Small intestine (tissue), 7 donors: Measurements from ENCODE around the gene ZFAND2A. TPM values are rescaled to one million over a fixed set of nuclear protein-coding genes. Genes with fewer than 3 reads are reported as not detected.
A peak's percentile ranks its signal among the peaks of the same experiment; 100 is the strongest.

Experiments used
- DNase-seq, 2 donors: peaks; one replicate each; pipeline versions ENCODE4 v3.0.0 to v3.0.0-alpha.2; 2013
- FAIRE-seq: peaks from 2 replicates; lab custom pipeline; 2012; peaks lifted over from hg19 to GRCh38; lab: Jason Lieb, UNC
- H3K27ac ChIP-seq, 3 donors: one replicate each; pipeline ENCODE4 v1.5.1; 2013; ENCODE audit warnings: low read length in 2 of 3, mild to moderate bottlenecking in 2 of 3, control low read depth in 1 of 3, inconsistent platforms in 1 of 3, low read depth in 1 of 3, moderate library complexity in 1 of 3
- H3K27me3 ChIP-seq, 3 donors: one replicate each; pipeline ENCODE4 v1.6.1; 2013; ENCODE audit warnings: low read length in 3 of 3, inconsistent platforms in 1 of 3; ENCODE audit not compliant: control insufficient read depth in 3 of 3, insufficient read depth in 3 of 3
- H3K36me3 ChIP-seq, 3 donors: one replicate each; pipeline ENCODE4 v1.6.1; 2013; ENCODE audit warnings: low read length in 3 of 3, inconsistent platforms in 1 of 3, low read depth in 1 of 3, mild to moderate bottlenecking in 1 of 3, moderate library complexity in 1 of 3; ENCODE audit not compliant: control insufficient read depth in 3 of 3, insufficient read depth in 2 of 3
- H3K4me1 ChIP-seq, 3 donors: one replicate each; pipeline ENCODE4 v1.6.1; 2013; ENCODE audit warnings: low read length in 2 of 3, inconsistent platforms in 1 of 3, low read depth in 1 of 3, mild to moderate bottlenecking in 1 of 3, moderate library complexity in 1 of 3; ENCODE audit not compliant: control insufficient read depth in 3 of 3, insufficient read depth in 2 of 3
- H3K4me3 ChIP-seq, 3 donors: one replicate each; pipeline ENCODE4 v1.5.1; 2013; ENCODE audit warnings: low read length in 3 of 3, control low read depth in 1 of 3, inconsistent platforms in 1 of 3, low read depth in 1 of 3, mild to moderate bottlenecking in 1 of 3, moderate library complexity in 1 of 3
- H3K9me3 ChIP-seq, 2 donors: one replicate each; pipeline ENCODE4 v1.6.1; 2013; ENCODE audit warnings: low read depth in 1 of 2, low read length in 1 of 2; ENCODE audit not compliant: control insufficient read depth in 2 of 2, insufficient read depth in 1 of 2
- WGBS, 3 donors: extraction: QIAGEN DNeasy Blood & Tissue Kit; methylation state at CpG; one replicate each; pipeline ENCODE4 v1.1.7; 2013; 5-methylcytosine and 5-hydroxymethylcytosine counted together
- polyA plus RNA-seq, 4 donors: library from polyadenylated mRNA; stranded (reverse) in 3 of 4; unstranded in 1 of 4; fragments of 200-250 nt in 3 of 4; fragments of 120-200 nt in 1 of 4; gene quantifications; one replicate each; pipeline versions ENCODE4 v1.2.1 to v1.2.3, GENCODE V29; 2013
- donor health status: healthy with polysubstance abuse.
- donor health status: control.
- donor health status: control.
- donor health status: Bipolar disorder and iron deficiency.
- donor health status: healthy.

Gene ZFAND2A
- polyA plus RNA-seq, 4 donors = 18.7 to 84.5 (median 50.5) TPM

- Histone ChIP-seq H3K4me3 (no peak overlapping the region), H3K4me1 (peaks cover 0 to 3% (median 2%) of the 10 kb centered on the region in 3 donors), H3K27ac (no peak overlapping the region), H3K27me3 (no peaks in the 10 kb centered on the region), H3K9me3 (no peaks in the 10 kb centered on the region), H3K36me3 (no peaks in the 10 kb centered on the region)
- FAIRE-seq (no peak), DNase-seq (no peak)
- WGBS, 3 donors = 79 to 86% (median 82%) methylated on average over 6 of the region's 6 CpGs
Measured at GRCh38 chr7:1141651-1142050, 18.3 kb downstream of the ZFAND2A start.

DNA sequence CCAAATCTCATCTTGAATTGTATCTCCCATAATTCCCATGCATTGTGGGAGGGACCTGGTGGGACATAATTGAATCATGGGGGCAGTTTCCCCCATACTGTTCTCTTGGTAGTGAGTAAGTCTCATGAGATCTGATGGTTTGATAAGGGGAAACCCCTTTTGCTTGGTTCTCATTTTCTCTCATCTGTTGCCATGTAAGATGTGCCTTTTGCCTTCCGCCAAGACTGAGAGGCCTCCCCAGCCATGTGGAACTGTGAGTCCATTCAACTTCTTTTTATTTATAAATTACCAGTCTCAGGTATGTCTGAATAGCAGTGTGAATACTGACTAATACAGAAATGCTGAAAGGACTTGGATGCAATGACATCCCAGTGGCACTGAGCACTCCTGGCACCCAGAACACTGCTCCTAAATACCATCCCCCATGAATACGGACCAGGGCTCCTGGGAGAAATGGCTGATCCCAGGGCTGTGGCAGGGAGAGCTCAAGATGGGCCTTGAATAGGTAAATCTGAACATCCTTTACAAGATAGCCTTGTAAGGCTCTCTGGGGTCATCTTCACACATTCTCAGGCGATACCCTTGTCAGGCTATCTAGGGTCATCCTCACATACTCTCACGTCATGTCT lies 19.4 kb downstream of the ZFAND2A start:
- Histone ChIP-seq H3K4me3 (no peak overlapping the region), H3K36me3 (no peaks in the 10 kb centered on the region), H3K4me1 (peaks cover 0 to 3% (median 2%) of the 10 kb centered on the region in 3 donors), H3K27ac (no peak overlapping the region), H3K27me3 (no peaks in the 10 kb centered on the region), H3K9me3 (no peaks in the 10 kb centered on the region)
- DNase-seq = no peak
- 70 to 90% (median 82%) methylated on average over 4 of the region's 4 CpGs for WGBS, 3 donors
- FAIRE-seq = no peak

GRCh38 chr7:1137517-1138167 lies 22.4 kb downstream of the ZFAND2A start:
- H3K4me1 ChIP-seq = peaks cover 0 to 3% (median 2%) of the 10 kb centered on the region in 3 donors
- WGBS, 3 donors = 7 to 8% (median 8%) methylated on average over 47 to 51 of the region's 51 CpGs
- no peaks in the 10 kb centered on the region for H3K36me3 ChIP-seq
- no peak for DNase-seq
- no peaks in the 10 kb centered on the region for H3K9me3 ChIP-seq
- no peak for FAIRE-seq
- peak overlapping the region in 2 of 3 donors; percentile 46 to 82 for H3K27ac ChIP-seq
- peak overlapping the region; percentile 79 to 95 (median 91) for H3K4me3 ChIP-seq
- no peaks in the 10 kb centered on the region for H3K27me3 ChIP-seq

GRCh38 chr7:1136841-1137516 lies 23.0 kb downstream of the ZFAND2A start:
- 11 to 22% (median 15%) methylated on average over 9 of the region's 9 CpGs for WGBS, 3 donors
- H3K9me3 ChIP-seq = peaks cover 0 to 2% of the 10 kb centered on the region in 2 donors
- no peaks in the 10 kb centered on the region for H3K36me3 ChIP-seq
- H3K27me3 ChIP-seq = no peaks in the 10 kb centered on the region
- no peak overlapping the region for H3K27ac ChIP-seq
- peak overlapping the region; percentile 79 to 95 (median 91) for H3K4me3 ChIP-seq
- FAIRE-seq (no peak), DNase-seq (peak; percentile 18 to 25)
- peaks cover 0 to 3% (median 2%) of the 10 kb centered on the region in 3 donors for H3K4me1 ChIP-seq

DNA sequence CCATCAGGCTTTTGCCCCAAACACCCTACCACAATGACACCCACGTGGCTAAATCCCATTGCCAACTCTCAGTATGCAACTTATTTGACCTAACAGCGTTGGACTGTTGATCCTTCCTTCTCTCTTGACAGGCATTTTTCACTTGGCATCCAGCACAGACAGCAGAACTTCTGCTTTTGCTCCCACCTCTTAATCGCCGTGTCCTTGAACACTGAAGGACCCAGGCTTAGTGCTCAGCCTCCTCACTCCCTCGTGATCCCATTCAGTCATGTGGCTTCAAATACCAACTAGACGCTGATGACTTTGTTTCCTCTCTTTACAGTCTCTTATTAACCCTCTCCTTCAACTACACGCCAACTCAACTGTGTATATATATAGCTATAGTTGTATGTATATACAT lies 25.0 kb downstream of the ZFAND2A start:
- DNase-seq = no peak
- Histone ChIP-seq H3K4me1 (peaks cover 0 to 3% (median 2%) of the 10 kb centered on the region in 3 donors), H3K27ac (no peak overlapping the region), H3K4me3 (no peak overlapping the region), H3K36me3 (peaks cover 0 to 4% (median 0%) of the 10 kb centered on the region in 3 donors), H3K27me3 (no peaks in the 10 kb centered on the region), H3K9me3 (peaks cover 0 to 2% of the 10 kb centered on the region in 2 donors)
- no peak for FAIRE-seq
- WGBS, 3 donors = 89 to 92% (median 90%) methylated on average over 7 of the region's 7 CpGs

- FAIRE-seq = no peak
Measured at GRCh38 chr7:1131471-1132265, 28.3 kb downstream of the ZFAND2A start.

GRCh38 chr7:1130021-1130990 lies 29.7 kb downstream of the ZFAND2A start:
- Histone ChIP-seq H3K27me3 (no peaks in the 10 kb centered on the region), H3K9me3 (peaks cover 0 to 2% of the 10 kb centered on the region in 2 donors), H3K36me3 (peaks cover 0 to 27% (median 2%) of the 10 kb centered on the region in 3 donors), H3K27ac (no peak overlapping the region), H3K4me3 (no peak overlapping the region), H3K4me1 (no peaks in the 10 kb centered on the region)
- 93 to 95% (median 95%) methylated on average over 24 to 26 of the region's 26 CpGs for WGBS, 3 donors
- FAIRE-seq (no peak), DNase-seq (no peak)

More at GRCh38 chr7:1131471-1132265, 28.3 kb downstream of the ZFAND2A start:
- no peak overlapping the region for H3K4me3 ChIP-seq
- no peak overlapping the region for H3K27ac ChIP-seq
- no peaks in the 10 kb centered on the region for H3K4me1 ChIP-seq
- no peak for DNase-seq
- no peaks in the 10 kb centered on the region for H3K27me3 ChIP-seq
- peaks cover 0 to 16% (median under 1%) of the 10 kb centered on the region in 3 donors for H3K36me3 ChIP-seq
- 72 to 80% (median 77%) methylated on average over 2 of the region's 2 CpGs for WGBS, 3 donors
- peaks cover 0 to 2% of the 10 kb centered on the region in 2 donors for H3K9me3 ChIP-seq
